ENCODE measurements around the gene HSPB8.

DNA sequence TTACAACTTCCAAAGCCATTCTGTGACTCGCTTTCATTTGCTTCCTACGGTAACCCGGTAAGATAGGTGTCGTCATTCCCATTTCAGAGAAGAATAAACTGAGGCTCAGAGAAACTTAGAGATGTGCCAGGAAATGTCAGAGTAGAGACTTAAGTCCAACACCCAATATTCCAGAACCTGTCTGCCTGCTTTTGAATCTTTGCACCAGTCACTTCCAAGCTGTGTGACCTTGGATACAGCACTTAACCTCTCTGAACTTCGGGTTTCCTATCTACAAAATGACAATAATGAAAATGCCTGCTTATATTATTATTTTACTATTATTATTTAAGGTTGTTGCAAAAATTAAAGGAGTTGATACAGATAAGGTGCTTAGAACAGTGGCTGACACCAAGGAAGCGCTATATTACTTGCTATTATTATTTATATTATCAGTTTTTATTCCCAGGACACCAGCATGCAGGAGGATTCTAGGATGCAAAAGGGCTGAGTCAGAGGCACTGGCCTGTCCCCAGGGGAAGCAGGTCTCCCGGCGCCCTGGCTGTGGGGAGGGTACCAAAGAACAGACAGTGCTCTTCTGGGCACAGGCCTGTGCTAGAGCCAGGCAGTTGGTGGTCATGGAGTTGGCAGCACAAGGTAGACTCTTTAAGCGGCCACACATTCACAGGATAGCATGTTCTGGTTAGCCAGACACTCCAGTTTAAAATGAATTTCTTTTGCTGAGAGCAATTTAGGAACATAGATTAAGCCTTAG lies 5.4 kb downstream of the HSPB8 start:
- TF ChIP-seq, protein P1, sequence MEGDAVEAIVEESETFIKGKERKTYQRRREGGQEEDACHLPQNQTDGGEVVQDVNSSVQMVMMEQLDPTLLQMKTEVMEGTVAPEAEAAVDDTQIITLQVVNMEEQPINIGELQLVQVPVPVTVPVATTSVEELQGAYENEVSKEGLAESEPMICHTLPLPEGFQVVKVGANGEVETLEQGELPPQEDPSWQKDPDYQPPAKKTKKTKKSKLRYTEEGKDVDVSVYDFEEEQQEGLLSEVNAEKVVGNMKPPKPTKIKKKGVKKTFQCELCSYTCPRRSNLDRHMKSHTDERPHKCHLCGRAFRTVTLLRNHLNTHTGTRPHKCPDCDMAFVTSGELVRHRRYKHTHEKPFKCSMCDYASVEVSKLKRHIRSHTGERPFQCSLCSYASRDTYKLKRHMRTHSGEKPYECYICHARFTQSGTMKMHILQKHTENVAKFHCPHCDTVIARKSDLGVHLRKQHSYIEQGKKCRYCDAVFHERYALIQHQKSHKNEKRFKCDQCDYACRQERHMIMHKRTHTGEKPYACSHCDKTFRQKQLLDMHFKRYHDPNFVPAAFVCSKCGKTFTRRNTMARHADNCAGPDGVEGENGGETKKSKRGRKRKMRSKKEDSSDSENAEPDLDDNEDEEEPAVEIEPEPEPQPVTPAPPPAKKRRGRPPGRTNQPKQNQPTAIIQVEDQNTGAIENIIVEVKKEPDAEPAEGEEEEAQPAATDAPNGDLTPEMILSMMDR (IDR thresholded peaks at IDR 0.05): no peak
- TF ChIP-seq POLR2A (IDR thresholded peaks at IDR 0.05): no peak
